ENCODE data around the gene SCMH1.

DNA sequence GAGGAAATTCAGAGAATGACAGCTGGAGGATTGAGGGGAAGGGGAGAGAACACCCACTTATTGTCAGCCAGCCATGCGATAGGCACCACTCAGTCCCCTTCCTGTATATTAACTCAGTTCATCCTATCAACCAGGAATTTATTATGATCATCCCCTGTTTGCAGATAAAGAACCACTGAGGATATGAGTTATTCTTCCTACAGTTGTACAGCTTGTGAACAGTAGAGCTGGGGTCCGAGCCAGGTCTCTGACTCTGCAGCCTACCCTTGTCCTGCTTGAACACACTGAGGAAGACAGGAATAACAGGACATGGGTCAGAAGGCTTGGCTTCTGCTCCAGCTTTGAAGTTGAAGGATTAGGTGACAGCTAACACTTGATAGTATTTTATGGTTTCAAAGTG lies 42.0 kb upstream of the SCMH1 start:
- TF ChIP-seq, protein P1, sequence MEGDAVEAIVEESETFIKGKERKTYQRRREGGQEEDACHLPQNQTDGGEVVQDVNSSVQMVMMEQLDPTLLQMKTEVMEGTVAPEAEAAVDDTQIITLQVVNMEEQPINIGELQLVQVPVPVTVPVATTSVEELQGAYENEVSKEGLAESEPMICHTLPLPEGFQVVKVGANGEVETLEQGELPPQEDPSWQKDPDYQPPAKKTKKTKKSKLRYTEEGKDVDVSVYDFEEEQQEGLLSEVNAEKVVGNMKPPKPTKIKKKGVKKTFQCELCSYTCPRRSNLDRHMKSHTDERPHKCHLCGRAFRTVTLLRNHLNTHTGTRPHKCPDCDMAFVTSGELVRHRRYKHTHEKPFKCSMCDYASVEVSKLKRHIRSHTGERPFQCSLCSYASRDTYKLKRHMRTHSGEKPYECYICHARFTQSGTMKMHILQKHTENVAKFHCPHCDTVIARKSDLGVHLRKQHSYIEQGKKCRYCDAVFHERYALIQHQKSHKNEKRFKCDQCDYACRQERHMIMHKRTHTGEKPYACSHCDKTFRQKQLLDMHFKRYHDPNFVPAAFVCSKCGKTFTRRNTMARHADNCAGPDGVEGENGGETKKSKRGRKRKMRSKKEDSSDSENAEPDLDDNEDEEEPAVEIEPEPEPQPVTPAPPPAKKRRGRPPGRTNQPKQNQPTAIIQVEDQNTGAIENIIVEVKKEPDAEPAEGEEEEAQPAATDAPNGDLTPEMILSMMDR (IDR thresholded peaks at IDR 0.05; ENCODE audit: insufficient read depth, low read depth, low read length): no peak
- no peak for TF ChIP-seq EZH2 (IDR thresholded peaks at IDR 0.05; ENCODE audit: insufficient read depth, low read length)
